WERI-Rb-1 (cell line): ENCODE results near the gene EXOC5.
"Not testable (repeated sequence)": the region's sequence is repeated elsewhere in the genome, so short reads cannot be mapped to it uniquely, and the experiment has no call there.

Experiments used
- DNase-seq: peaks from one replicate; pipeline ENCODE4 v3.0.0-alpha.2; 2020
- H3K27ac ChIP-seq: fragments of 250-450 bp; sonication (Bioruptor Pico); 2 replicates; pipeline ENCODE4 v1.5.1; 2020; ENCODE audit warnings: mild to moderate bottlenecking, moderate library complexity
- H3K27me3 ChIP-seq: fragments of 250-450 bp; sonication (Bioruptor Pico); 2 replicates; pipeline ENCODE4 v1.5.1; 2021; ENCODE audit warnings: mild to moderate bottlenecking, low read depth, moderate library complexity; ENCODE audit not compliant: insufficient read depth, severe bottlenecking
- H3K36me3 ChIP-seq: fragments of 250-450 bp; sonication (Bioruptor Pico); 2 replicates; pipeline ENCODE4 v1.5.1; 2020; ENCODE audit warnings: mild to moderate bottlenecking, moderate library complexity
- H3K4me3 ChIP-seq: 2 replicates; pipeline ENCODE4 v1.5.1; 2011; ENCODE audit warnings: low read depth, mild to moderate bottlenecking, control low read depth, low read length
- H3K9me3 ChIP-seq: fragments of 250-450 bp; sonication (Bioruptor Pico); 2 replicates; pipeline ENCODE4 v1.5.1; 2021; ENCODE audit warnings: mild to moderate bottlenecking, moderate library complexity; ENCODE audit not compliant: severe bottlenecking
- CTCF ChIP-seq: IDR thresholded peaks from 2 replicates; pipeline ENCODE4 v1.5.1; 2011; ENCODE audit warnings: low read depth, mild to moderate bottlenecking, control low read depth, inconsistent platforms, low read length

Gene EXOC5

GRCh38 chr14:57221931-57222330 is 46.8 kb downstream of the EXOC5 start:
- H3K27me3 ChIP-seq: no peaks in the 10 kb centered on the region
- no peak for TF ChIP-seq CTCF
- H3K4me3 ChIP-seq: no peak overlapping the region
- no peak for DNase-seq
- peaks cover 43% of the 10 kb centered on the region for H3K36me3 ChIP-seq
- H3K9me3 ChIP-seq: no peaks in the 10 kb centered on the region
- H3K27ac ChIP-seq: no peak overlapping the region

DNA sequence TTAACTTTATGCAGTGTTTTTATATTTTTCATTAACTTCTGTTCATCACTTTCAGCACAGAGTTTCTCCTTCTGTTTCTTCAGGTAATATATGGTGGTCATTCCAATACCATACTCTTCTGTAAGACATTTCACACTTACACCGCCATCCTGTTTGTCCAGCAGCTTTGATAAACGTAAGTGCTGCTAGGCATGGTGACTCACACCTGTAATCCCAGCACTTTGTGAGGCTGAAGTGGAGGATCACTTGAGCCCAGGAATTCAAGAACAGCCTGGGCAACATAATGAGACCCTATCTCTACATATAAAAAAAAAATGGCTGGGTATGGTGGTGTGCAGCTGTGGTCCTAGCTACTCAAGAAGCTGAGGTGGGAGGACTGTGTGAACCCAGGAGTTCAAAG is 55.8 kb downstream of the EXOC5 start:
- Histone ChIP-seq H3K27me3 (no peaks in the 10 kb centered on the region), H3K27ac (no peak overlapping the region), H3K9me3 (no peaks in the 10 kb centered on the region), H3K36me3 (peaks cover 63% of the 10 kb centered on the region), H3K4me3 (no peak overlapping the region)
- no peak for TF ChIP-seq CTCF
- DNase-seq: no peak

DNA sequence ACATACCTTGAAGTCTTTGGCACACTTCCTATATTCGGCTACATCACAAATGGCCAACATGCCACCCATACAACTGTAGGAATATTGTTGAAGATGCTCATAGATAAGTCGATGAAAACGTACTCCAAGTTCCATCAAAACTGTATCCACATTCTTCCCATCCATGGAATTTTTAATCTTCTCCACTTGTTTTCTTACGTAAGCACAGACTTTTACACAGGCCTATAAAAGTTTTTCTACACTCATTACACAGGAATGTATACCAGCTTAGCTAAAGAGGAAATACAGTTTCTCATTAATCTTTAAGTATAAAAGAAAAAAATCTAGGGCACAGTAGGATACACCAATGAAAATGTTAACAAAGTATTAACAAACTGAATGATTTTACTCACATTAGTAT is 59.1 kb downstream of the EXOC5 start:
- Histone ChIP-seq H3K9me3 (no peaks in the 10 kb centered on the region), H3K36me3 (peaks cover 43% of the 10 kb centered on the region), H3K27ac (no peak overlapping the region), H3K4me3 (no peak overlapping the region), H3K27me3 (no peaks in the 10 kb centered on the region)
- no peak for TF ChIP-seq CTCF
- DNase-seq: no peak

DNA sequence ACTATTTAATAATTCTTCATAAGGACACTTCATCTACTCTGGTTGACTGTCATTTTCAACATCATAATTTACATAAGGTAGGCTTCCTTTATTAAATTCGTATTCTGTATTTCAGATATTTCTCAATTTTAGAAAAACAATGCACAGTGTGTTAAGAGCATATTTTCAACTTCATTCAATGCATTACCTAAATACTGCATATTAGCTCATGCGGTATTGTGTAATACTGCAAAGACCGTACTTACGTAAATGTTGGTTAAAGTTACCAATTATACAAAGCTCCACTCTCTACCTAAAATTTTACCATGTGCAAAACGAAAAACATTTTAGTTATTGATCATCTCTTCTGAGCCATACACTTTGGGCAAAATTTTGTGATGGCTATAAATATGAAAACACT is 62.8 kb downstream of the EXOC5 start:
- no peak for DNase-seq
- no peak overlapping the region for H3K27ac ChIP-seq
- no peak overlapping the region for H3K4me3 ChIP-seq
- TF ChIP-seq CTCF: no peak
- no peaks in the 10 kb centered on the region for H3K9me3 ChIP-seq
- H3K27me3 ChIP-seq: no peaks in the 10 kb centered on the region
- peaks cover 20% of the 10 kb centered on the region for H3K36me3 ChIP-seq

DNA sequence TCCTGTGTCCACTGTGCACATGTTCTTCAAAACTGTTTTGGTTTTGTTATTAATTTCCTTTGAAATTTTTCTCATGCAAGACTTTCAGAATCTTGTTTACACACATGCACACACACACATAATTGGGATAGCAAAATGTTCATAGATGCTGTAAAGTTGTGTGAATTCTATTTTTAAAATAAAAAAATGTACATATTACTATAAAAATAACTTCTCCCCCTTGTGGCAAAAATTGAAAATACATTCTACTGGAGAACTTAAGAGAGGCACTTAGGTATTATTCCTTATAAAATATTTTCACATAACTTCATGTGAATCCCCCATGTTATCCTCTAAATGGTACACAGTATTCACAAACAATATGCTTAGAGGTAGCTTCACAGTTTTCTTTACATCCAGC is 66.0 kb downstream of the EXOC5 start:
- not testable (repeated sequence) for H3K9me3 ChIP-seq, H3K4me3 ChIP-seq, H3K27ac ChIP-seq, H3K36me3 ChIP-seq, DNase-seq, H3K27me3 ChIP-seq

DNA sequence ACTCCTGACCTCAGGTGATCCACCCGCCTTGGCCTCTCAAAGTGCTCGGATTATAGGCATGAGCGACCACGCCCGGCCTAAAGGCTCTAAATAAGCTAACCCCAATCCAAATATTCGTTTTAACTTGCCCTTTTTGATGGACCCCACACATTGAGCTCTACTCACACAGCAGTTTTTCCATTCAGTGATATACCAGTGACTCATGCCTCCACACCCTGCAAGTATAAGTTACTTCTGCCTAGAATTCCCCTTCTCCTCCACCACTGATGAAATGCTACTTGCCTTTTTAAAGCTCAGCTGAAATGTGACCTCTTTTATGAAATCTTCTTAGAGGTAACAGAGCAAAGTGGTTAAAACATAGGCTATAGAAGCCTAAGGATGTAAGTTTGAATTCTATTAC is 68.8 kb downstream of the EXOC5 start:
- Histone ChIP-seq H3K36me3 (no peaks in the 10 kb centered on the region), H3K9me3 (no peaks in the 10 kb centered on the region), H3K27ac (no peak overlapping the region), H3K4me3 (no peak overlapping the region), H3K27me3 (no peaks in the 10 kb centered on the region)
- no peak for DNase-seq
- TF ChIP-seq CTCF: no peak
